ENCODE data around the gene RNU6-1.

The RNU6-1 gene

GRCh38 chr15:67832897-67833709 is 6.7 kb downstream of the RNU6-1 start:
- DNase-seq (ENCODE audit: low read depth): no peak

- DNase-seq (ENCODE audit: low read depth): no peak
Observed at GRCh38 chr15:67832031-67832551, 7.8 kb downstream of the RNU6-1 start.

DNA sequence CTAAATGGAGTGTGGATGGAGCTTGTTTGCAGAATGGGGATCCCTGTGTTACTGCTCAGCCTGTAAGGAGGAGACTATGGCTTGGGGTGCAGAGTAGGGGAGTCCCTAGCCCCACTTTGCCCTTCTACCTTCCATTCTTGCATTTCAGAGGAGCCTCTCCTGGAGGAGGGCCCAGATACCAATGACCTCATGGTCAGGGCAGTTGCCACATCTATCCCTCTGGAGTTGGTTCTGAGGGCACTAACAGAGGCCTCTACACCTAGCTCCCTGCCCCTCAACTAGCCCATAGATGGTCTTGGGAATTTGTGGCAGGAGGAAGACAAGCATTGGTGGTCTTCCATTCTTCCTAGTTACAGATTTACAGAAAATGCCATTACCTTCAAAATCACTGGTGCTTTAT is 8.5 kb downstream of the RNU6-1 start:
- no peak for DNase-seq (ENCODE audit: low read depth)

GRCh38 chr15:67829647-67830504 is 10.0 kb downstream of the RNU6-1 start:
- DNase-seq (ENCODE audit: low read depth): no peak

- DNase-seq (ENCODE audit: low read depth): no peak
Observed at GRCh38 chr15:67828969-67829646, 10.7 kb downstream of the RNU6-1 start.

DNA sequence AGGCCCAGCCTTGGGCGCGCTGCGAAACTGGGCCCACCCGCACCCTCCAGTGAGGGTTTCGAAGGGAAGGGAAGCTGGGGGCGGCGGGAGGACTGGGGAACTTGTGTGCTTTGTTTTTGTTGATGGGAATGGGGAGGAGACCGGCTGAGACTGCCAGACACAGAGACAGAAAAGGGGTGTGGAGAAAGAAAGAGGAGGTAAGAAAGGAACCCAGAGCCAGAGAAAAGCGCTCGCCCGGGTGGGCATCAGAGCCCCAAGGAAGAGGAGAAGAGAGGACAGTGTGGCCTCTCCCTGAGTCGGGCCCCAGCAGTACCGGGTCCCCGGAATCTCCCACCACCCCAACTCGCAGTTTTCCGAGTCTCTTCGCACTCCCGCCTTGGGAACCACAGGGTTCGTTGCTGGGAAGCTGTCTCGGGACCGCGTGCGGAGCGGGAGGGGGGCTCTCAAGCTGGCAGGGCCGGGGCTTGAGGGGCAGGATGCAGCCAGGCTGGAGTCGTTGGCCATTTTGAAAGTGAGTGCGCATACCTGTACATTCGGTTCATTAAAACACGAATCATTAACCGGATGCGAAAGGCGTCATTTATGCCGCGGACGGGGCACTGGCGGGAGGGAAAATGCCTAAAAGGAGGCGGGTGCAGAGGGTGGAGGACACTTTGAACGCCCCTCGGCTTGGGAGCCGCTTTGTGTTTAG is 11.4 kb downstream of the RNU6-1 start:
- no peak for DNase-seq (ENCODE audit: low read depth)

GRCh38 chr15:67827562-67828277 is 12.1 kb downstream of the RNU6-1 start:
- no peak for DNase-seq (ENCODE audit: low read depth)

DNA sequence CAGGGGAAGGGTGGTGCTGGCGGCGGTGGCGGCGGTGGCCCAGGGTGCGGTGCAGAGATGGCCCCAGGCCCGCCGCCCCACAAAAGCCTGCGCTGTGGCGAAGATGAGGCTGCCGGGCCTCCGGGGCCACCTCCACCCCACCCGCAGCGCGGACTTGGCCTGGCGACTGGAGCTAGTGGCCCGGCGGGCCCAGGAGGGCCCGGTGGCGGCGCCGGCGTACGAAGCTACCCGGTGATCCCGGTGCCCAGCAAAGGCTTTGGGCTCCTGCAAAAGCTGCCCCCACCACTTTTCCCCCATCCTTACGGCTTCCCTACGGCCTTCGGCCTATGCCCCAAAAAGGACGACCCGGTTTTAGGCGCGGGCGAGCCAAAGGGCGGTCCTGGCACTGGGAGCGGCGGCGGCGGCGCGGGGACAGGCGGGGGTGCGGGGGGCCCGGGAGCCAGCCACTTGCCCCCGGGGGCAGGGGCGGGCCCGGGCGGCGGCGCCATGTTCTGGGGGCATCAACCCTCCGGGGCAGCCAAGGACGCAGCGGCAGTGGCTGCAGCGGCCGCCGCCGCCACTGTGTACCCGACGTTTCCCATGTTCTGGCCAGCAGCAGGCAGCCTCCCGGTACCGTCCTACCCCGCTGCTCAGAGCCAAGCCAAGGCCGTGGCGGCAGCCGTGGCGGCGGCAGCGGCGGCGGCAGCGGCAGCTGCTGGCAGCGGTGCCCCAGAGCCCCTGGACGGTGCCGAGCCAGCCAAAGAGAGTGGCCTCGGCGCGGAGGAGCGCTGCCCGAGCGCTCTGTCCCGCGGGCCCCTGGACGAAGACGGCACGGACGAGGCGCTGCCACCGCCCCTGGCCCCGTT is 12.9 kb downstream of the RNU6-1 start:
- DNase-seq (ENCODE audit: low read depth): no peak

DNA sequence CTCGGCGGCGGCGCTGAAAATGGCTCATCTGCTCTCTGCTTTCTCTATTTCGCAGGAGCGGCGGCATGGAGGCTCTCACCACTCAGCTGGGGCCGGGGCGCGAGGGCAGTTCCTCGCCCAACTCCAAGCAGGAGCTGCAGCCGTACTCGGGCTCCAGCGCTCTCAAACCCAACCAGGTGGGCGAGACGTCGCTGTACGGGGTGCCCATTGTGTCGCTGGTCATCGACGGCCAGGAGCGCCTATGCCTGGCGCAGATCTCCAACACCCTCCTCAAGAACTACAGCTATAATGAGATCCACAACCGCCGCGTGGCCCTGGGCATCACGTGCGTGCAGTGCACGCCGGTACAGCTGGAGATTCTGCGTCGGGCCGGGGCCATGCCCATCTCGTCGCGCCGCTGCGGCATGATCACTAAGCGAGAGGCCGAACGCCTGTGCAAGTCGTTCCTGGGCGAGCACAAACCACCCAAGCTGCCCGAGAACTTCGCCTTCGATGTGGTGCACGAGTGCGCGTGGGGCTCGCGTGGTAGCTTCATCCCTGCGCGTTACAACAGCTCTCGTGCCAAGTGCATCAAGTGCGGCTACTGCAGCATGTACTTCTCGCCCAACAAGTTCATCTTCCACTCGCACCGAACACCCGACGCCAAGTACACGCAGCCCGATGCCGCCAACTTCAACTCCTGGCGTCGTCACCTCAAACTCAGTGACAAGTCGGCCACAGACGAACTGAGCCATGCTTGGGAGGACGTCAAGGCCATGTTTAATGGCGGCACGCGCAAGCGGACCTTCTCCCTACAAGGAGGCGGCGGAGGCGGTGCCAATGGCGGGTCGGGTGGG is 13.7 kb downstream of the RNU6-1 start:
- no peak for DNase-seq (ENCODE audit: low read depth)

- no peak for DNase-seq (ENCODE audit: low read depth)
Observed at GRCh38 chr15:67824976-67825880, 14.6 kb downstream of the RNU6-1 start, which contains the start of gene SKOR1. TSS of gene SKOR1 (plus strand) at chr15:67825509. CDS start at chr15:67825603, 94 bp downstream.

GRCh38 chr15:67824197-67824968 is 15.5 kb downstream of the RNU6-1 start:
- no peak for DNase-seq (ENCODE audit: low read depth)

DNA sequence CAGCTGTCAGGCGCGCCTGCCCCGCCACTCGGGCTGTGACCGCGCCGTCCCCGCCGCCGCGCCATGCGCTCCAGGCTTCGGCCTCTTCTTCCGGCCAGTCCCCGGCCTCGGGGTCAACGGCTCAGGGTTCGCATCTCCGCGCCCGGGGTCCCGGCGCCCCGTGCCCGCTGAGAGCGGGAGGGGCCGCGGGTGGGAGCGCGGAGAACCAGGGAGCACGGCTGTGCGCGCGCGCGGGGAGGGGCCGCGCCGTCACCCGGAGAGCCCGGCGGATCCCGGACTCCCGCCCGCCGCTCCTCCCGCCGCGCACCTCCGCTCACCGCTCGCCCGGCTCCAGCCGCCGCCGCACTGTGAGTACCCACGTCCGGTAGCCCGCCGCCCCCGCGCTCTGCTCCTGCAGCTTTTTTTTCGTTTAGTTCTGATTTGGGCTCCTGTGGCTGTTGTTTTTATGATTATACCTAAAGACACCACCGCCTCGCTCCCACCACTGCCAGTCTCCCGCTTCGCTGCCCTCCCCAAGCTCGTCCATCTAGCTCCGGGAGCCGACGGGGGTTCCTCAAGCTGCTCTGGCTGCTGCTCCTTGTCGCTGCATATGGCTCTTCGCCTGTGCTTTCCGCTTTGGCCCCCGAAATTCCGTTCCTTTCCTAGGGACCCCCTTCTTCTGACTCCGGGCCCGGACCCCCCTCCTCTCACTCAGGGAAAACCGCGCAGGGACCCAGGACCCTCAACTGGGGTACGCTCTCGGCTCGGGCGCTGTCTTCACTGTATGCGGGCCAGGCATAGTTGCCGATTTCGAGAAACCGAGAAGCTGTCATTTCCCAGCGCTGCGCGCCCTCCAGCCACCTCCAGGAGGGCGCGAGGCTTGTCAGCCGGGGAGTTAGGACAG is 16.3 kb downstream of the RNU6-1 start:
- no peak for DNase-seq (ENCODE audit: low read depth)

- DNase-seq (ENCODE audit: low read depth): no peak
Observed at GRCh38 chr15:67822537-67823313, 17.1 kb downstream of the RNU6-1 start.

- DNase-seq (ENCODE audit: low read depth): no peak
Observed at GRCh38 chr15:67821784-67822440, 17.9 kb downstream of the RNU6-1 start.

Data from stimulated activated CD4-positive, alpha-beta T cell treated with anti-CD3 and anti-CD28 coated beads, Interleukin-2, amount 100 ng/mL, for 4 hours (primary cell).